ENCODE measurements around the gene ATE1.
"Not testable (repeated sequence)": the region's sequence is repeated elsewhere in the genome, so short reads cannot be mapped to it uniquely, and the experiment has no call there.

Gene ATE1

DNA sequence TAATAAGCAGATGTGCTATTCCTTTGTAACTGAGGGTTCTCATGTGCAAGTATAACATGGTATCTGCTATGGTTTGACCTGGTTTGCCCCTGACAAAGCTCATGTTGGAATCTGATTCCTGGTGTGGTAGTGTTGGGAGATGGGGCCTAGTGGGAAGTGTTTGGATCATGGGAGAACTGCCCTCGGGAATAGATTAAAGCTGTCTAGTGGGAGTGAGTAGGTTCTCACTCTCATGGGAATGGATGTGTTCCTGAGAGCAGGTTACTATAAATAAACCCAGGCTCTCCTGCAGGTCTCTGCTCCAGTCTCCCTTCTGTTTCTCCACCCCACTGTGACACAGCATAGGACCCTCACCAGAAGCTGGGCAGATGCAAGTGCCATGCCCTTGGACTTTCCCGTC, 97.7 kb downstream of the ATE1 start:
- no peak for DNase-seq (ENCODE audit: low read depth)

DNA sequence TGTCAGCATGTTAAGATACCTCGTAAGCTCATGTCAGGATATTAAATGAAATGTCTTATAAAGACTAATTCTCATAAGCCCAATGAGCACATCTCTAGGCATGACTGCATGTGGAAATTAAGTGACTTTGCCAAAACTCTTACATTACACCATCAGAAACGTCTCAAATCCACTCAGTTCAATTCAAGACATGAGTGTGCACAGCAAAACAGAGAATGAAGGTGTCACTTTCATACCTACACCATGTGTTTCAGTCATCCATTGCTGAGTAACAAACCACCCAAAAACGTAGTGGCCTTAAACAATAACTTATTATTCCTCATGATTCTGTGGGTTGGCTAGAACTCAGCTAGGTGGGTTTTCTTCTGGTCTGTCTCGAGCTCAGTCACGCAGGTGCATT, 99.8 kb downstream of the ATE1 start:
- no peak for DNase-seq (ENCODE audit: low read depth)

DNA sequence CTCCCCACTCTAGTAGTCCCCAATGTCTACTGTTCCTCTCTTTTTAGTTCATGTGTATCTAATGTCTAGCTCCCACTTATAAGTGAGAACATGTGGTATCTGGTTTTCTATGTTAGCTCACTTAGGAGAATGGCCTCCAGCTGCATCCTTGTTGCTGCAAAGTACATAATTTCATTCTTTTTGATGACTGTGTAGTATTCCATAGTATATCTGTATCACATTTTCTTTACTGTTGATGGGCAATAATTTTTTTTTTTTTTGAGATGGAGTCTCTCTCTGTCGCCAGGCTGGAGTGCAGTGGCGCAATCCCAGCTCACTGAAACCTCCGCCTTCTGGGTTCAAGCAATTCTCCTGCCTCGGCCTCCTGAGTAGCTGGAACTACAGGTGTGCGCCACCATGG, 101.1 kb downstream of the ATE1 start:
- DNase-seq (ENCODE audit: low read depth) = not testable (repeated sequence)

DNA sequence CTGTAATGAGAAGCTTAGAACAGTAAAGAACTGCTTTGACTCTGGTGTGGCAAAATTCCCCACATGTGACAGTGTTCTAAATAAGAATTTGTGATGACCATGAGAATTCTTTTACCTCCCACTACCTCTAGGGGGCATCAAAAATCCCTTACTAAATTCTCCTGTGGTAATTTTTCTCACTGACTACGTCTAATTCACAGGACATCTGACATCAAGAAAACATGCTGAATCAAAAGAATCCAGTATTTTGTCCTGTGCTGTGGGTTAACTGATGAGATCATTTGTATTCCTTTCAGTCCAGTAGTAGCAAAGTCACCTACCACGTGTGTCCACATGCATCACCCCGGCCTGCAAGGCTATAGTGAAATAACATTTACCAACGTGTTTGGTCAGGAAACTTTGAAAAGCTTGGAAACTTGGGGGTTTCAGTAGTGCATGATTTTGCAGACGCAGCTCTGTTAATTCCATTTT, 103.8 kb downstream of the ATE1 start:
- DNase-seq (ENCODE audit: low read depth) = no peak

DNA sequence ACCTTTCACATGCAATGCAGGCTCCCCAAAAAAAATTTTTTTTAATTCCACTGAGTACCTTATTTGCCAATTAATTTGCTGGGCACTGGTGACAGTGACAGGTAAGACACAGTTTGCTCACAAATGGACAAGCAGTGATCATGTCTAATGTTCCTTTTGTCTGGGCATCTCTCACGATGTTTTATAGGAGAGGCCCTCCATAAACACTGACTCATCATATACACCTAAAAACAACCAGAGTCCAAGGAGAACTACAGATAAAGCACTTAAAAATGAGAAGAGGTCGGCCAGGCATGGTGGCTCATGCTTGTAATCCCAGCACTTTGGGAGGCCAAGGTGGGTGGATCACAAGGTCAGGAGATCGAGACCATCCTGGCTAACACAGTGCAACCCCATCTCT, 105.1 kb downstream of the ATE1 start:
- DNase-seq (ENCODE audit: low read depth) = no peak

DNA sequence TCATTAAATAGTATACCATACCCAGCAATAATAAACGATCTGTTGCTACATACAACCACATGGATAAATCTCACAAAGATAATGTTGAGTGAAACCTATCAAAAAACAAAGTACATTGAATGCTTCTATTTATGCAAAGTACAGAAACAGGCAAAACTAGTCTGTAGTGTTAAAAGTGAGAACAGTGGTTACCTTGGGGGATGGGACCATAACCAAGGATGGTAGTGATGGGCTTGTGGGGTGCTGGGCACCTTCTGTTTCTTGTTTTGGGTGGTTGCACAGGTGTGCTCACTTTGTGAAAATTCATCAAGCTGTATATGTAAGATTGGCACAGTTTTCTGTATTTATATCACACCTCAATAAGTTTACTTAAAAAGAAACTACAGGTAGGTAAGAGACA, 105.7 kb downstream of the ATE1 start:
- DNase-seq (ENCODE audit: low read depth) = no peak

DNA sequence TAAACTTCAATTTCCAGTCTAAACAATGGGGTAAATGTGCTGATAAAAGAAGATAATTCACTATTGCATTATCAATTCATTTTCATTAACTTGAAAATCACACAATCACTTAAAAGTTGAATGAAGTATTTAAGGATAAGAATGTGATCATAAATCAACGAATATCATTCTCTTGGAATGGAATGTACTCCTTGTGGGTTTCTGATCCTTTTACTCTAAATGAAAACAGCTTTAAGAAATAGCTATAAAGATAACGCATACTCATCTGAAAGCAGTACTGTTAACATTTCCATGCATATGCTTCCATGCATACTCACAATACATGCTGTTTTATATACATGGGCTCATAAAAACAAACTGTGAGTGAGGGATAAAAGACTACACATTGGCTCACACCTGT, 108.8 kb downstream of the ATE1 start:
- DNase-seq (ENCODE audit: low read depth) = no peak

DNA sequence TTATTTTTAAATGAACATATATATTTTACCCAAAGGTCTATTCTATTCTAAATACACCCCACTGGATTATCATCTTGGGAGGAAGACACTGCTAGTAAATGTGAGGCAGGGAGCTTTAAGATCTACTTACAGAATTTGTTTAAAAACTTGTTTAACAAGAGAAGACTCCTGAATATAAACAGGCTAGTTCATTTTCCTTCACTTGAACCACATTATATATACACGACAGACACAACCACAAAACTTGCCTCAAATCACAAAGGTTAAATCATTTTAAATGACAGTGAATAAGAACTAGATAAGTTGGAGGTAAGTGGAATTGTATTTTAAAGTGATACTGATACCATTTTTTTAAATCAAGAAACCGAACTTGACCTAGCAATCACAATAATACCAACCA, 109.2 kb downstream of the ATE1 start:
- DNase-seq (ENCODE audit: low read depth) = no peak

DNA sequence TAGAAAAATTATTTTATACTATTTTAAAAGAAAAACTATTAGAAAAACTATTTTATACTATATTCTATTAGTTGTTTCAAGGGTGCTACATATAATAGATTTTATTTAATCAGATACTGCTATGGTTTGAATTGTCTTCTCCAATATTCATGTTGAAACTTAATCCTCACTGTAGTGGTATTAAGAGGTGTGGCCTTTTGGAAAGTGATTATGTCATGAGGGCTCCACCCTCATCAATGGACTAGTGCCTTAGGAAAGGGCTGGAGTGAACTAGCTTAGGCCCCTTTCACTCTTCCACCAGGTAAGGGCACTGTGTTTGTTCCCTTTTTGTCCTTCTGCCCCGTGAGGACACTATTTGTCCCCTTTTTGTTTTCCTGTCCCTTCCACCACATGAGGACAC, 111.6 kb downstream of the ATE1 start:
- no peak for DNase-seq (ENCODE audit: low read depth)

DNA sequence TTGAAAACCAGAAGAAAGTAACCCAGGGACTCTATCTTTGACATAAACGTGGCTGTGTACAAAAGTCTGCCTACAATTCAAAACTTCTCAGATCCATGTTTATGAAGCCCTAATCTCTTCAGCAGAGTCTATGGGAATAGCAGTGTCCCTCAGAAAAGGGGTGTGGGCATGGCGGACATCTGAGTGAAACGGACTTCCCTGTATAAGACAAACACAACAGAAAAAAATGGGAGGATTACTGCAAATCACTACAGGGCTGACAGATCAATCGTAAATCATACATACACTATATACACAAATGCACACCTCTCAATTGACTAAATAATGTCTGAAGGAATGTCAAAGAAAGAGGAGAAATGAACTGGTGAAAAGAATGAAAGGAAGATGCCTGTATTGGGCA, 114.0 kb downstream of the ATE1 start:
- no peak for DNase-seq (ENCODE audit: low read depth)

DNA sequence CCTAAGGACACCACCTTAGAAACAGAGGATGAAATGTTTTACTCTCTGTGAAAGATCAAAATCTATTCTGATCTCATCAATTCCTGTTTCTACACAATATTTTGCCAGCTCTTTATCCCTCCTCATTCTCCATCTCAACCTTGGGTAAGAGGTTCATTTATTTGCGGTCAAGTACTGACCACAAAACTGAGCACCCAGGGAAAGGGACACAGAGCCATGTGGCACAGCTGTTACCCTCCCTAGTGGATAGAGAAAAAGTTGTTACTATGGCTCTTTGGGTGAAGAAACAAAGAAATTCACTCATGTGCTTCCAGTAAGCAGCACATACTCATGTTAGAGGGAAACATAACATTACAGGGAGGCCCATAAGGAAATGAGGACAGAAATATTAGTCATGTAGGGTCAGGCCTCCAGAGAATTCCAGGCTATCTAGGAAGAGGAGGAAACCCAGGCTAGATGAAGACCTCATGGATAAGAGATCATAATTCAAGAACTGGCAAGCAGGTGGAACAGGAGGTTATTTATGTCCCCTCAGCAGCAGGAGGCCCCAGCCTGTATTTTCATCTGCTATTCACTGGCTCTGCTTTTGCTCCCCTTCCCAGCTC, 114.5 kb downstream of the ATE1 start:
- DNase-seq (ENCODE audit: low read depth) = no peak

DNA sequence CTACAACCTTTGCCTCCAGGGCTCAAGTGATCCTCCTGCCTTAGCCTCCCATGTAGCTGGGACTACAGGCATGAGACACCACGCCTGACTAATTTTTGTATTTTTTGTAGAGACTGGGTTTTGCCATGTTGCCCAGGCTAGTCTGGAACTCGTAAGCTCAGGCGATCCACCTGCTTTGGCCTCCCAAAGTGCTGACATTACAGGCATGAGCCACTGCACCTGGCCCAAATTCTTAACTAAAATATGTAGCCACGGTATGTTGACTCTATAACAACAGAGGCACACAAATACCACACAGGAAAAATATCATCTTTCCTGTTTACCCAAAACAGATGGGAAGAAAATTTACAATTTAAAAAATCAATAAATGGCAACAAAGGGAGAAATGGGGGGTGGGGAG, 115.8 kb downstream of the ATE1 start:
- no peak for DNase-seq (ENCODE audit: low read depth)

DNA sequence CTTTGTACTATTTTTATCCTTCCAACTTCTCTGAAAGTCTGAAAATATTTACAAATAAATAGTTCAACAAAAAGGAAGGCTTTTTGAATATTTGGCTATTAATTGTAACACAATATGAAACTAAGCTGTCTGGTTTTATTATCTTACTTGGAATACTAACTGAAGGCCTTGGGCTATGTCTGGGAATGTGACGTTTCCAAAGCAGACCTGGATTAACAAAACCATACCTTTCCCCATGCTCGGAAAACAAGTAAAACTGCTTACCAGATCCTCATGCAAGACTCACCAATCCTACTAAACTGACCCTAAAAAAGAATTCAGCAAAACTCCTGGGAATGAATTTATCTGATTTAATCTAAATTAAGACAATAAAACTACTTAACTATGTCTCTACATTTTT, 116.4 kb downstream of the ATE1 start:
- DNase-seq (ENCODE audit: low read depth) = no peak

DNA sequence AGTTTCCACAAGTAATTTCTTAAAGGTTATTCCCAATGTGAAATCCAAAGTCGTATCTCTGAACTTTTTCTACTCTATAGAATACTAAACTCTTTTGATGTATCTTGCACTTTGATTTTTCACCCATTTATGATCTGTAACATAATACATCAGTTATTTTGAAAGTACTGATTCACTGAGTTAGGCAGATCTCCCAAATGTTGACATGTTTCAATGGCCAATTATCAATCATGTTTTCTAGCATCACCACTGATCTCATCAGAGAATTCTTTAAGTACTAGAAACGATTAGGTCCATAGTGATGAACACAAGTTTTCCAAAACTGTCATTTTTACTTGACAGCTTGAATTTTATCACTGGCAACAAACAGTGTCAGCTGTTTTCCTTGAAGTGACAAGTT, 119.0 kb downstream of the ATE1 start:
- no peak for DNase-seq (ENCODE audit: low read depth)

DNA sequence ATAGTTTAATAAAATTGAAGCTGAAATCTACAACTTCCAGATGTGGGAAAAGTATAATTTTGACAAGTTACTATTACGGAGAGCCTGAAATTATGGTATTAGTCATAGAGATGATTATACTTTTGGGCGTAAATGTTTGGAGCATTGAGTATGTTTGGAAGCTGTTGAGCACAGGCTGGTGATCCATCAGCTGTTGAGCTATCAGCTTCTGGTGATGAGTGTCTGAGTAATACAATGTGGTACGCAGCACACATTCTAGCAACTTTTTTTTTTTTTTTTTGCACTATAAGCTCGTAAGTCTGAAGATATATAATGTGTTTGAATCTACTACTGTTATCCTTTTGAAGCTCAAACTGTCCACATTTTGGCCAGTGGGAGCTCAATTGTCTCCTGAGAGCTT, 123.4 kb downstream of the ATE1 start:
- DNase-seq (ENCODE audit: low read depth) = no peak

DNA sequence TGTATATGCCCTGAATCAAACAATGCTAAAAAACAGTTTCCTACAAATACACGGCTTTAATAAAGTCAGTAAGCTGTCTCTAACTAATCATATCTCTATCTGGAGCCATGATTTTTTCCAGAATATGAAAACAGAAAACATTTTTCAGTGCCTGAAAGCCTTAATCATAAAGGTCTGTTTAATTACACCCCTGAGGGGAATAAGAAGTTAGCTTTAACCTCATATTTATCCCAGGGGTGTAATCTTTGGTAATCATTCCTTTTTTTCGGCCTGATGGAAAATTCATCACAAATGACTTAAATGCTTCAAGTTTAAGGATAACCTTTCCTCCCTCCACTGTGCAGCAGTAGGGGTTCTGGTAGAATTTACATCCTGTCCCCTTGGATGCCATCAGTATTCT, 124.2 kb downstream of the ATE1 start:
- no peak for DNase-seq (ENCODE audit: low read depth)

DNA sequence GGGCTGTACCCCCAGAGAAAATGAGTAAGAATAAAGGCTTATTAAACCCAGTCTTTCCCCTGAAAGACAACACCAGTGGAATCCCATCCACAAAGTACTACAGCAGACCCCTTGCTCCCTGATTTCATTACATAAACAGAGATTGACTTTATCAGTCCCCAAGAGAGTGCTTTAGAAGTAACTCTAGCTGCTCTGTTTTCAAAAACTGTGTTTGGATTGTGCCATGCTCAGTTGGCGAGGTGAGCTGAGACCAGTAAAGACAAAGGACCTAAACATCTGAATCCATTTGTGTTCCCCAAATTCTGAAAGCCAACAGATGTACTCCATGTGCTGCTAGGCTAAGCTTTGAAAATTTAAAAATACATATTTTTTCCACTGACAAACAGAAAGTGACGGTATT, 127.0 kb downstream of the ATE1 start:
- DNase-seq (ENCODE audit: low read depth) = no peak

DNA sequence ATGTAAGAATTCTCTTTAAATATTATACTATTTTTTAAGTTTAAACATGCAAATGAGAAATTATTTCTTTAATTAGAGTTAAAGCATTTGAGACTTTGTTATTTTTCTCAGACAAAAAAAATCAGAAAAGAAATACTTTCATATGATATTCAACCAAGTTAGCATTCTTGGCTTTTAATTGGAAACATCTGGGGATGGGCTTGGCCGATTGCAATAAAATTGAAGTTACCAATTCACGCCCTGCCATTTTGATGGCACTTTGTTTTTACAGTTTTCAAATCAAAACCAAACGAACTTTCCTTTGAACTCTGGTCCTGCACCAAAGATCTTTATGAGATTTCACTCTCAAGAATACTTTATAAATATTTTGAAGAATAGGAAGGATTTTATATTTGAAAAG, 127.7 kb downstream of the ATE1 start:
- DNase-seq (ENCODE audit: low read depth) = no peak

DNA sequence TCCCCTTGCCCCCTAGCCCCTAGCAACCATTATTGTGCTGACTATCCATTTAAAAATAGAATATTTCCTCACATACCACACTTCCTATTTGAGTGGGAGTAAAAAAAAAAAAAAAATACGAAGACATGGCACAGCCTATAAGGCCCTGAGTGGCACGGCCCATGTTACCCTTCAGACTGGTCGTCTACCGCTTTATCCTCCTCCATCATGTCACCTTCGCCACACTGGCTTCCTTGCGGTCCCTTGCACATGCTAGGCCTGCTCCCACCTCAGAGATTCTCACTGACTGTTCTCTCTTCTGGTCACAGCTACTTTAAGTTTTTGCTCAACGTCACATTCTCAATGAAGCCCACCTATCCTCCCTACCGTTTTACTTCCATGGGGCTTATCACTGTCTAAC, 130.3 kb downstream of the ATE1 start:
- no peak for DNase-seq (ENCODE audit: low read depth)

DNA sequence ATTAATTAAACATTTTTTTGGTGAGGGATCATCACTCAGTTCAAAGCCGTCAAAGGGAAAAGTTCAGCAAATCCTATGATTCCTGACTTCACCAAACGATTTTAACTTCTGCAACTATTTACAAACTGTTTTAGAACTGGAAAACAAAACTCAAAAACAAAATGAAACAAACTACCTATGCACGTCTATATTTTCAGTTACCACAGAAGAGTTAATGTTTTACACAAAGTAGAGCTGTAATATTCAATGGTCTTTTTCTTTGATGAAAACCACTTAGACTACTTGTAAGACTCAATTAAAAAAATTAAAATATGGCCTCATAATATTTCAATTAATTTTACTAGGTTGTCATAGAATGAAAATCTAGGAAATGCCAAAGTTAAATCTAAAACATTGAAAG, 131.5 kb downstream of the ATE1 start:
- no peak for DNase-seq (ENCODE audit: low read depth)

DNA sequence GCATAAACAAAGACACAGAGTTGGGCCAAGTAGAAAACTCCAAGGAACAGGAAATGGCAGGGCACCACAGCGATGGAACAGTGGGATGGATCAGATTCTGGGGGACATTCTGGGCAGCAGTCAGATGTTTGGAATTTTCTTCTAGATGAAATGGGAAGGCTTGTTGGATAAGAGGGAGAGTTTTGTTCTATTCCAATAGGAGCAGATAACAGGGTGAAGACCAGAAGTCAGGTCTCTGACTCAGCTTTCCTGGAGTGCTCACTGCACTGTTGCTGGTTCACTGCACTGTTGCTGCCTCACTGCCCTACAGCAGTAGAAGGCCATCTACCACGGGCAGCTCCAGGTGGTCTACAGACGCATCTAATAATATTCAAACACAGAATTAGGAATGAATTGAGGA, 135.6 kb downstream of the ATE1 start:
- DNase-seq (ENCODE audit: low read depth) = no peak

DNA sequence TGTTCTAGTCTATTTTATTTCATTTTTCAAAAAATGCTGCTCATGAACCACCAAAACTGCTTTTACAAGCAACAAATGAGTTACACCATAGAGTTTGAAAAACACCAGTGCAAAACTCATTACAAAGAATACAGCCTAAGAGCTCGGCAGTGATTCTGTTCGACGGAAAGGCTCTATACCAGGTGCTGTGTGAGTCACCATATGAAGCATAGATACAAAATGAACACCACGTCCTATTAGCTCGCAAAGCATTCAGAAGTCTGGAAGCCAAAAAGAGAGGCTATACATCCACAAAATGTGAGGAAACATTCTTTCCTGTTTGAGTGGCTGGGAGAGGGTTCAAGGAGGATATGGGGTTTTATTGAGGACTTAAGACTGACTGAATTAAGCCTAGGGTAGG, 136.1 kb downstream of the ATE1 start:
- no peak for DNase-seq (ENCODE audit: low read depth)

DNA sequence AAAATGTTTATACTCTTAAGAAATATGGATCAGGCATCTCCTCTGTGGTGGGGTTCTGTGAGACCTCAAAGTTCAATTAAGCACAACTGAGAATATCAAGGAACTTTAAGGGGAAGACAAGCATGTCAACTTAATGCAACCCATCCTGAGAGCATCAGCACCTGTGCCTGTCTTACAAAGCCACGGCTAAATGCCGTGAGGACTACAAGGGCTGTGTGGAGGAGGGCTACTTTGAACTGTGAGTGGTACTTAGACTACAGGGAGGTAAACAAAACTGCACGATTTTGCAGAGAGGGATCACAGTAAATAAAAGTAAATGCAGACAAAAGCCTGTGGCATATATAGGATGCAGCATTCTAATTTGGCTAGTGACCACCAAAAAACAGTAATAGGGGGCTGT, 139.1 kb downstream of the ATE1 start:
- no peak for DNase-seq (ENCODE audit: low read depth)

DNA sequence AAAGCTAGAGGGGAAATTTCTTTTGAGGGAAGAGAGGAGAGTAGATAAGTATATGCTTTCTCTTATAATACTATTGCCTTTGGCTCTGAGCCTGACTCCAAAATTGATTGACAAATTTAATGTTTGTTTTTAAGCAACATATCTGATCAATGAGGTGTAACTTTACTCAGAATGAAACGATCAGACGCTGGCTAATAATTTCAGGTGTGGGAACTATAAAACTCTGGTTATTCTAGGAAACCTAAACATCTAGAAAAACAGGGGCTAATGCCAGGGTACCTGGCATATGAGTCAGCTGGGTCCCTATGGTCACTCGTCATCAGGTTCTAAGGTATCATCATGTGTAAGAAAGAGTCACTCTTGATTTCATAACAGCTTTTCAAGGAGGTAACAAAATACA, 139.7 kb downstream of the ATE1 start:
- no peak for DNase-seq (ENCODE audit: low read depth)

DNA sequence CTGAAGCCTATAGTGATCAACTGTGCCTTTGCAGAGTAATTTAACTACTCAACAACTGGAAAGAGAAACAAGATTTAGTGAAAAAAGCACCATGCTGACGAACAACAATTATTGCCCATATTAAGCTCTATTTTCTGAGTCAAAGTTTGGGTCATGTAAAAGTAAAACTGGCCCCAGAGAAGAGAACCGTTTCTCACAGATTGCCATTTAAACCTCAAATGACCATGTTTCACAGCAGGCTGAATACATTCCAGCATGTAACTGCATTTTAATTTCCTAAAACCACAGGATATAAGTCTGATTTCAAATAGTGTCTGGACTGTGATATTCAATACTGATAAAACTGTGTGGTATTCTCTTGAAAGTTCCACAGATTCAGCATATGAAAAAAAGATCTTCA, 140.7 kb downstream of the ATE1 start:
- DNase-seq (ENCODE audit: low read depth) = no peak
